K562 (cell line): ENCODE data around the gene TTC38.

Experiments
- EZH2 ChIP-seq: IDR thresholded peaks from 2 replicates; pipeline ENCODE4 v1.6.1; 2012; ENCODE audit warnings: low read depth, mild to moderate bottlenecking, inconsistent platforms, low read length, borderline replicate concordance
- RBBP5 ChIP-seq: fragments of 200-600 bp; sonication (generic); IDR thresholded peaks from 2 replicates; pipeline ENCODE4 v1.6.1; 2012; ENCODE audit warnings: borderline replicate concordance, mild to moderate bottlenecking, low read length, control low read depth, inconsistent platforms; ENCODE audit not compliant: insufficient read depth, poor library complexity, severe bottlenecking
- TCF7 ChIP-seq: sonication (generic); IDR thresholded peaks from 2 replicates; pipeline ENCODE4 v1.6.1; 2016; ENCODE audit warnings: antibody characterized with exemption, borderline replicate concordance

DNA sequence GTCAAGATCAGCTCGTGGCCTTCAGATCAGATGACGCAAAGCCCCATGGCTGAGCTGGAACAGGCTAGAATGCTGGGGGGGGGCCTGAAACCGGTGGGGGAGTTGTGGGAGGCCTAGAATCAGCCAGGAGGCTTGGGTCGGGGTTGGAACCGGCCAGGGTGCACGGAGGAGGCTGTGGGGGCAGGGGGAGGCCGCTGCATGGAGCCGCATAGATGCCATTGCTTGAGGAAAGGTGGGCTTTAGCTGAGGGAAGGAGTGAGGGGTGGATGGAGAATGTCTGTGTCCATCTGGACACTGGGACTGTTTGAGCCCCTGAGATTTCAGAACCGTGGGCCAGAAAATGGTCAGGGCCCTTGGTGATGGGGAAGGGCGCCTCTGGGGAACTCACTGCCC is 42.9 kb upstream of the TTC38 start:
- TF ChIP-seq TCF7 (no peak), RBBP5 (no peak), EZH2 (no peak)
